ENCODE measurements around the gene ACVR2A. TPM values are rescaled to one million over a fixed set of nuclear protein-coding genes. Genes with fewer than 3 reads are reported as not detected.

The ACVR2A gene
- total and polyA plus RNA-seq, 8 donors: 4.8 to 13.9 (median 7.0) TPM

- no peaks in the 10 kb centered on the region for H3K9me3 ChIP-seq
- H3K4me3 ChIP-seq: no peak overlapping the region
- intact Hi-C loops (cut with DNase I): loop anchor here in 1 of 3 donors (2.0 kb wide), 1 partner anchor 21 kb away; no protein-coding TSS in a partner anchor
- FAIRE-seq: no peak
- no peaks in the 10 kb centered on the region for H3K36me3 ChIP-seq
- peaks cover 0 to 15% (median 9%) of the 10 kb centered on the region in 3 donors for H3K4me1 ChIP-seq
- no peak for ATAC-seq
- TF ChIP-seq CTCF (IDR thresholded peaks at IDR 0.05): no peak
- no peaks in the 10 kb centered on the region for H3K27me3 ChIP-seq
- no peak for DNase-seq
- H3K27ac ChIP-seq: no peak overlapping the region
- WGBS, 2 donors: 74 to 86% methylated on average over 2 of the region's 2 CpGs
Measured at GRCh38 chr2:147869934-147870333, 25.1 kb downstream of the ACVR2A start.

- FAIRE-seq: no peak
- no peak for ATAC-seq
- no peaks in the 10 kb centered on the region for H3K27me3 ChIP-seq
- peaks cover 0 to 23% (median 11%) of the 10 kb centered on the region in 3 donors for H3K4me1 ChIP-seq
- H3K4me3 ChIP-seq: no peak overlapping the region
- H3K36me3 ChIP-seq: no peaks in the 10 kb centered on the region
- intact Hi-C loops (cut with DNase I): no loop called here
- TF ChIP-seq CTCF (IDR thresholded peaks at IDR 0.05): no peak
- no peak for DNase-seq
- no peaks in the 10 kb centered on the region for H3K9me3 ChIP-seq
- no peak overlapping the region for H3K27ac ChIP-seq
Measured at GRCh38 chr2:147872967-147873366, 28.1 kb downstream of the ACVR2A start.

- Histone ChIP-seq H3K27me3 (no peaks in the 10 kb centered on the region), H3K27ac (no peak overlapping the region), H3K9me3 (no peaks in the 10 kb centered on the region), H3K36me3 (no peaks in the 10 kb centered on the region), H3K4me3 (no peak overlapping the region), H3K4me1 (peaks cover 0 to 22% (median 7%) of the 10 kb centered on the region in 3 donors)
- DNase-seq (no peak), ATAC-seq (no peak), FAIRE-seq (no peak)
- intact Hi-C loops (cut with DNase I): no loop called here
- no peak for TF ChIP-seq CTCF (IDR thresholded peaks at IDR 0.05)
- WGBS, 2 donors: 89 to 97% methylated on average over 1 of the region's 1 CpG
Measured at GRCh38 chr2:147873859-147874483, 29.1 kb downstream of the ACVR2A start.

- no peak for DNase-seq
- no peak for ATAC-seq
- H3K9me3 ChIP-seq: no peaks in the 10 kb centered on the region
- intact Hi-C loops (cut with DNase I): no loop called here
- FAIRE-seq: no peak
- H3K4me3 ChIP-seq: no peak overlapping the region
- TF ChIP-seq CTCF (IDR thresholded peaks at IDR 0.05): no peak
- H3K36me3 ChIP-seq: no peaks in the 10 kb centered on the region
- no peak overlapping the region for H3K27ac ChIP-seq
- no peaks in the 10 kb centered on the region for H3K27me3 ChIP-seq
- peaks cover 0 to 18% (median 2%) of the 10 kb centered on the region in 3 donors for H3K4me1 ChIP-seq
Measured at GRCh38 chr2:147879846-147880245, 35.0 kb downstream of the ACVR2A start.

GRCh38 chr2:147882631-147883030 is 37.8 kb downstream of the ACVR2A start:
- Histone ChIP-seq H3K4me1 (peaks cover 0 to 13% (median 2%) of the 10 kb centered on the region in 3 donors), H3K36me3 (no peaks in the 10 kb centered on the region), H3K27me3 (no peaks in the 10 kb centered on the region), H3K9me3 (no peaks in the 10 kb centered on the region), H3K4me3 (no peak overlapping the region), H3K27ac (no peak overlapping the region)
- FAIRE-seq: no peak
- intact Hi-C loops (cut with DNase I): no loop called here
- no peak for DNase-seq
- no peak for ATAC-seq
- no peak for TF ChIP-seq CTCF (IDR thresholded peaks at IDR 0.05)
